ENCODE measurements around the gene MLLT10.

Gene MLLT10

GRCh38 chr10:21688009-21688332 is 153.9 kb downstream of the MLLT10 start:
- no peak overlapping the region for H3K9ac ChIP-seq (ENCODE audit: low read depth in 1 of 2, low read length in 2 of 2)
- peaks cover 0 to 4% of the 10 kb centered on the region in 2 donors for H3K36me3 ChIP-seq (ENCODE audit: control insufficient read depth in 1 of 2, insufficient read depth in 2 of 2, low read length in 2 of 2)
- H3K4me1 ChIP-seq (ENCODE audit: control insufficient read depth in 1 of 2, insufficient read depth in 2 of 2, low read length in 2 of 2): no peaks in the 10 kb centered on the region
- H3K27me3 ChIP-seq (ENCODE audit: control insufficient read depth in 1 of 2, insufficient read depth in 2 of 2, low read length in 2 of 2): no peaks in the 10 kb centered on the region
- H3K27ac ChIP-seq (ENCODE audit: low read depth, low read length): no peak overlapping the region
- H3K4me3 ChIP-seq (ENCODE audit: low read depth in 1 of 2, low read length in 2 of 2): no peak overlapping the region
- no peaks in the 10 kb centered on the region for H3K9me3 ChIP-seq (ENCODE audit: control insufficient read depth in 1 of 2, low read length in 2 of 2)

DNA sequence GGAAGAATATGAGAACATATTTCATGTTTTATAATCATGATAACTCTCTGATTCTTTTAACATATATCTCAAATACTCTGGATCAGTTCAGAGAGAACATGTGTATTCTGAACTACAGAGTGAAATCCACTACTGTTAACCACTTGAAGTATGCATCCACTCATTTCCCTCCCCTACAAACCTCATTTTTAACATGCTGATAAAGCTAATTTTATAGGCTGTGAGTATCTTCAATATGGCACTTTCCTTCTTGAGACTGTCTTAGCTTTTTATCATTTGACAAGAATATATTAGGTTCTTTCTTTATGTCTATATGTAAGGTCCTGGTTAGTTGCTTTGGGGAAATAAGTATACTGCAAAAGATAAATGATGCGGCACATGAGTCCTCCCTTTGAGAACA is 154.8 kb downstream of the MLLT10 start:
- no peak overlapping the region for H3K9ac ChIP-seq (ENCODE audit: low read depth in 1 of 2, low read length in 2 of 2)
- no peak overlapping the region for H3K27ac ChIP-seq (ENCODE audit: low read depth, low read length)
- H3K4me3 ChIP-seq (ENCODE audit: low read depth in 1 of 2, low read length in 2 of 2): no peak overlapping the region
- no peaks in the 10 kb centered on the region for H3K27me3 ChIP-seq (ENCODE audit: control insufficient read depth in 1 of 2, insufficient read depth in 2 of 2, low read length in 2 of 2)
- H3K4me1 ChIP-seq (ENCODE audit: control insufficient read depth in 1 of 2, insufficient read depth in 2 of 2, low read length in 2 of 2): no peaks in the 10 kb centered on the region
- H3K36me3 ChIP-seq (ENCODE audit: control insufficient read depth in 1 of 2, insufficient read depth in 2 of 2, low read length in 2 of 2): peaks cover 0 to 4% of the 10 kb centered on the region in 2 donors
- H3K9me3 ChIP-seq (ENCODE audit: control insufficient read depth in 1 of 2, low read length in 2 of 2): no peaks in the 10 kb centered on the region

GRCh38 chr10:21689881-21690280 is 155.8 kb downstream of the MLLT10 start:
- Histone ChIP-seq H3K27ac (ENCODE audit: low read depth, low read length) (no peak overlapping the region), H3K36me3 (ENCODE audit: control insufficient read depth in 1 of 2, insufficient read depth in 2 of 2, low read length in 2 of 2) (peaks cover 0 to 4% of the 10 kb centered on the region in 2 donors), H3K27me3 (ENCODE audit: control insufficient read depth in 1 of 2, insufficient read depth in 2 of 2, low read length in 2 of 2) (no peaks in the 10 kb centered on the region), H3K4me1 (ENCODE audit: control insufficient read depth in 1 of 2, insufficient read depth in 2 of 2, low read length in 2 of 2) (no peaks in the 10 kb centered on the region), H3K9ac (ENCODE audit: low read depth in 1 of 2, low read length in 2 of 2) (no peak overlapping the region), H3K4me3 (ENCODE audit: low read depth in 1 of 2, low read length in 2 of 2) (no peak overlapping the region), H3K9me3 (ENCODE audit: control insufficient read depth in 1 of 2, low read length in 2 of 2) (no peaks in the 10 kb centered on the region)

DNA sequence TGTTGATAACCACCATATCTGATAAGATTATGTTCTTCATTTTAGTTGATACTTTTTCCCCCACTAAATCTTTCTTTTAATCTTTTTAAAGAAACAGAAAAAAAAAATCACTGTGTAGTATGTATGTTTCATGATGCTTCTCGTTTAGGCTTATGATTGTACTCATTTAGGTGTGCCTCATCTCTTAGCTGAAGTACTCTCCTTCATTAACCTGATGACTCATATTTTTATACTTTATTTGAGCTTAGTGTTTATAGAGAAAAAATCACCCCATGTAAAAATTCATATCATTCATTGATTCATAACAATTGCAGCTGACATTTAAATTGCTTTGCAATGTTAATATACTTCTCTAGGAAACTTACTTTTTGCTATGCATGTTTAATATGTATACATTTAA is 158.9 kb downstream of the MLLT10 start:
- H3K4me1 ChIP-seq (ENCODE audit: control insufficient read depth in 1 of 2, insufficient read depth in 2 of 2, low read length in 2 of 2): no peaks in the 10 kb centered on the region
- no peaks in the 10 kb centered on the region for H3K9me3 ChIP-seq (ENCODE audit: control insufficient read depth in 1 of 2, low read length in 2 of 2)
- H3K9ac ChIP-seq (ENCODE audit: low read depth in 1 of 2, low read length in 2 of 2): no peak overlapping the region
- H3K27me3 ChIP-seq (ENCODE audit: control insufficient read depth in 1 of 2, insufficient read depth in 2 of 2, low read length in 2 of 2): no peaks in the 10 kb centered on the region
- peaks cover 0 to 3% of the 10 kb centered on the region in 2 donors for H3K36me3 ChIP-seq (ENCODE audit: control insufficient read depth in 1 of 2, insufficient read depth in 2 of 2, low read length in 2 of 2)
- no peak overlapping the region for H3K4me3 ChIP-seq (ENCODE audit: low read depth in 1 of 2, low read length in 2 of 2)
- no peak overlapping the region for H3K27ac ChIP-seq (ENCODE audit: low read depth, low read length)

DNA sequence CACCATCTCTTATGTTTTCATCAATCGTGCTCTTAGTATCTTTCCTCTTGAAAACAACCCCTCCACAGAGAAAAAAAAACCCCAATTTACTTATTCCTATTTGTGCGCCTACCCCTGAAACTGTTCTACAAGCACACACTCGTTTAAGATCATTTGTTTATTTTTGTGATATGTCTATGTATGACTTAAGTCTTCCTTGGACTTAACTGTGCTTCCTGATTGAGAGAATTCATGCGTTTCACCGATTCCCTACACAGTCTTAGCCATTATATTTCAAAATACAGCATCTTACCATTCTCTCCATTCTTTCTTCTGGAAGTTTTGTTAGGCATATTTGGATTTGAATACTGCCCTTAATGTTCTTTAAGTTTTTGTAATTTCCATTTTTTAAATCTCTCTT is 159.4 kb downstream of the MLLT10 start:
- Histone ChIP-seq H3K27ac (ENCODE audit: low read depth, low read length) (no peak overlapping the region), H3K36me3 (ENCODE audit: control insufficient read depth in 1 of 2, insufficient read depth in 2 of 2, low read length in 2 of 2) (no peaks in the 10 kb centered on the region), H3K4me3 (ENCODE audit: low read depth in 1 of 2, low read length in 2 of 2) (no peak overlapping the region)

DNA sequence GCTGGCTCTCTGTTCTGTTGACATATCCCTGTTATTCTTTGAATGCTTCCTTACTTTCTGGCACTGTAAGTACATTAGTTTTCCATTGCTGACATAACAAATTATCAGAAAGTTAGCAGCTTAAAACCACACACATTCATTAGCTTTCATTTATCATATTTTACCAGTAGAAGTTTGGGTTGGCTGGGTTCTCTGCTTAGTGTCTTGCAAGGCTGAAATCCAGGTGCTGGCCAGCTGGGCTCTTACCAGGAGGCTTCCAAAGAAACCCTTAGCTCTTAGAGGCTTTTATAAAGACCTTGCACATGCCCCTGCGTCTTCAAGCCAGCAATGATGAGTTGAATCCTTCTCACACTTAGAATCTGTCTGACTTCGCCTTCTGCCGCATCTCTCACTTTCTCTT is 160.6 kb downstream of the MLLT10 start:
- Histone ChIP-seq H3K27ac (ENCODE audit: low read depth, low read length) (no peak overlapping the region), H3K4me3 (ENCODE audit: low read depth in 1 of 2, low read length in 2 of 2) (no peak overlapping the region), H3K9me3 (ENCODE audit: control insufficient read depth in 1 of 2, low read length in 2 of 2) (peaks cover 3 to 7% of the 10 kb centered on the region in 2 donors), H3K36me3 (ENCODE audit: control insufficient read depth in 1 of 2, insufficient read depth in 2 of 2, low read length in 2 of 2) (no peaks in the 10 kb centered on the region), H3K4me1 (ENCODE audit: control insufficient read depth in 1 of 2, insufficient read depth in 2 of 2, low read length in 2 of 2) (no peaks in the 10 kb centered on the region), H3K27me3 (ENCODE audit: control insufficient read depth in 1 of 2, insufficient read depth in 2 of 2, low read length in 2 of 2) (no peaks in the 10 kb centered on the region), H3K9ac (ENCODE audit: low read depth in 1 of 2, low read length in 2 of 2) (no peak overlapping the region)

More for the DNA sequence above, 159.4 kb downstream of the MLLT10 start:
- H3K4me1 ChIP-seq (ENCODE audit: control insufficient read depth in 1 of 2, insufficient read depth in 2 of 2, low read length in 2 of 2): no peaks in the 10 kb centered on the region
- no peak overlapping the region for H3K9ac ChIP-seq (ENCODE audit: low read depth in 1 of 2, low read length in 2 of 2)
- H3K9me3 ChIP-seq (ENCODE audit: control insufficient read depth in 1 of 2, low read length in 2 of 2): no peaks in the 10 kb centered on the region
- no peaks in the 10 kb centered on the region for H3K27me3 ChIP-seq (ENCODE audit: control insufficient read depth in 1 of 2, insufficient read depth in 2 of 2, low read length in 2 of 2)

GRCh38 chr10:21696302-21696701 is 162.3 kb downstream of the MLLT10 start:
- Histone ChIP-seq H3K27ac (ENCODE audit: low read depth, low read length) (no peak overlapping the region), H3K9ac (ENCODE audit: low read depth in 1 of 2, low read length in 2 of 2) (no peak overlapping the region), H3K27me3 (ENCODE audit: control insufficient read depth in 1 of 2, insufficient read depth in 2 of 2, low read length in 2 of 2) (no peaks in the 10 kb centered on the region), H3K36me3 (ENCODE audit: control insufficient read depth in 1 of 2, insufficient read depth in 2 of 2, low read length in 2 of 2) (no peaks in the 10 kb centered on the region), H3K9me3 (ENCODE audit: control insufficient read depth in 1 of 2, low read length in 2 of 2) (peaks cover 9 to 23% of the 10 kb centered on the region in 2 donors), H3K4me1 (ENCODE audit: control insufficient read depth in 1 of 2, insufficient read depth in 2 of 2, low read length in 2 of 2) (no peaks in the 10 kb centered on the region), H3K4me3 (ENCODE audit: low read depth in 1 of 2, low read length in 2 of 2) (no peak overlapping the region)

- Histone ChIP-seq H3K36me3 (ENCODE audit: control insufficient read depth in 1 of 2, insufficient read depth in 2 of 2, low read length in 2 of 2) (no peaks in the 10 kb centered on the region), H3K9me3 (ENCODE audit: control insufficient read depth in 1 of 2, low read length in 2 of 2) (peaks cover 9 to 23% of the 10 kb centered on the region in 2 donors), H3K27ac (ENCODE audit: low read depth, low read length) (no peak overlapping the region), H3K4me3 (ENCODE audit: low read depth in 1 of 2, low read length in 2 of 2) (no peak overlapping the region), H3K9ac (ENCODE audit: low read depth in 1 of 2, low read length in 2 of 2) (no peak overlapping the region), H3K27me3 (ENCODE audit: control insufficient read depth in 1 of 2, insufficient read depth in 2 of 2, low read length in 2 of 2) (no peaks in the 10 kb centered on the region), H3K4me1 (ENCODE audit: control insufficient read depth in 1 of 2, insufficient read depth in 2 of 2, low read length in 2 of 2) (no peaks in the 10 kb centered on the region)
Measured at GRCh38 chr10:21699575-21699974, 165.5 kb downstream of the MLLT10 start.

DNA sequence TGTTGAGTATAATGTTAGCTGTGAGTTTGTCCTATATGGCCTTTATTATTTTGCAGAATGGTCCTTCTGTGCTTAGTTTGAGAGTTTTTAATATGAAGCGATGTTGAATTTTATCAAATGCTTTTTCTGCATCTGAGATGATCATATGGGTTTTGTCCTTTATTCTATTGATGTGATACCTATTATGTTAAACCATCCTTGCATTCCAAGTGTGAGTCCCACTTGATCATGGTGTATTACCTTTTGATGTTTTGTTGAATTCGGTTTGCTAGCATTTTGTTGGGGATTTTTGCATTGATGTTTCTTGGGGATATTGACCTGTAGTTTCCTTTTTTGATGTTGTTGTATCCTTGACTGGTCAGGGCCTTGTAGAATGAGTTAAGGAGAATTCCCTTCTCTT is 166.4 kb downstream of the MLLT10 start:
- no peak overlapping the region for H3K4me3 ChIP-seq (ENCODE audit: low read depth in 1 of 2, low read length in 2 of 2)
- H3K4me1 ChIP-seq (ENCODE audit: control insufficient read depth in 1 of 2, insufficient read depth in 2 of 2, low read length in 2 of 2): no peaks in the 10 kb centered on the region
- H3K9me3 ChIP-seq (ENCODE audit: control insufficient read depth in 1 of 2, low read length in 2 of 2): peaks cover 9 to 23% of the 10 kb centered on the region in 2 donors
- H3K9ac ChIP-seq (ENCODE audit: low read depth in 1 of 2, low read length in 2 of 2): no peak overlapping the region
- H3K36me3 ChIP-seq (ENCODE audit: control insufficient read depth in 1 of 2, insufficient read depth in 2 of 2, low read length in 2 of 2): peaks cover 0 to 4% of the 10 kb centered on the region in 2 donors
- H3K27ac ChIP-seq (ENCODE audit: low read depth, low read length): no peak overlapping the region
- H3K27me3 ChIP-seq (ENCODE audit: control insufficient read depth in 1 of 2, insufficient read depth in 2 of 2, low read length in 2 of 2): no peaks in the 10 kb centered on the region

- Histone ChIP-seq H3K4me1 (ENCODE audit: control insufficient read depth in 1 of 2, insufficient read depth in 2 of 2, low read length in 2 of 2) (no peaks in the 10 kb centered on the region), H3K4me3 (ENCODE audit: low read depth in 1 of 2, low read length in 2 of 2) (no peak overlapping the region), H3K9me3 (ENCODE audit: control insufficient read depth in 1 of 2, low read length in 2 of 2) (peaks cover 9 to 23% of the 10 kb centered on the region in 2 donors), H3K9ac (ENCODE audit: low read depth in 1 of 2, low read length in 2 of 2) (no peak overlapping the region), H3K27ac (ENCODE audit: low read depth, low read length) (no peak overlapping the region), H3K27me3 (ENCODE audit: control insufficient read depth in 1 of 2, insufficient read depth in 2 of 2, low read length in 2 of 2) (no peaks in the 10 kb centered on the region), H3K36me3 (ENCODE audit: control insufficient read depth in 1 of 2, insufficient read depth in 2 of 2, low read length in 2 of 2) (peaks cover 0 to 8% of the 10 kb centered on the region in 2 donors)
Measured at GRCh38 chr10:21702633-21703111, 168.6 kb downstream of the MLLT10 start.
